Smooth muscle cell of the brain vasculature (primary cell): ENCODE results near the gene JAZF1.

Experiments
- DNase-seq: peaks from one replicate; pipeline ENCODE4 v3.0.0-alpha.2; 2012; ENCODE audit warnings: low read depth, low spot score

JAZF1 gene

GRCh38 chr7:28075674-28076358 lies 104.8 kb downstream of the JAZF1 start:
- DNase-seq: no peak

DNA sequence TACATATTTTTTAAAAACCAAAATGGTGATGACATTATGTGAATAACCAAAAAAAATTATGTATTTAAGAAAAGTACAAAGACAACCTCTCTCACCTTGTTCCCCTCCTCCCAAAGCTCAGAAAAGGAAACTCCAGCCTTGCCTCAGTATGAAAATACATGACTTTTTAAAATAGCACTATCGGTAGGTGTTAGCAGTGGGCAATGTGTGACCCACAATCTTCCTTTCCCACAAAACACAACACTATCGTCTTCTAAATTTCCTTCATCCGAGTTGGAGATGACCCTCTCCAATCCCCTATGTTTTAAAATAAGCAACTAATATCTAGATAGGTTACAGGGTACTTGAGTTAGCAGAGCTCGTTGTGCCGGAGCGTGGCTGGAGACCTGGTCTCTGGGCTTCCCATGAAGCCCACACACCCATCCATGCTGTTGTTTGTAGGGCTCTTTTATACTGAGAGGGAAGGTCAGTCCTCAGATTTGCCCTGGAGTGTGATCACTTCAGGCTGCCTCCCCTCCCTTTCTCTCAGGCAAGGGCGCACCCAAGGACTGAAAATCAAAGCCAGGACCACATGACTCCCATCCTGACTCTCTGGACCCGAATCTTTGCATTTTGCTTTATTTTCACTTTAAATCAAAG lies 107.6 kb downstream of the JAZF1 start:
- no peak for DNase-seq

DNA sequence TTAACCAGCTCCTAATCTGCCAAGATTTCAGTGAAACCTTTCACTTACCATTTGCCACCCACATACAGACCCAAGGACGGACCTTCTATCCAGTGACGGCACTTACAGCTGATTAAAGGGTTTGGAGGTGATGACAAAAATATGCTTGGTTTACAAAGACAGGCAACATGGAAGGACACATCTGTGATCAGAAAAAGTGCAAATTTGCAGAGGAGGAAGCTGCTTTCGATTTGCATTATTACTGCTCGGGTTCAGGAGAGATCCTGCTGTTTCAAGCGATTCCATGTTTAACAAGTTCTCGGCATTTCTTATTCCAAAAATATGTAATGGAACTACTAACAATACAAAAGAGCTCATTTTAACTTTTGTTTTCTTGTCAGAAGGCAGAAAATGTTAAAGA lies 109.0 kb downstream of the JAZF1 start:
- DNase-seq: no peak

- no peak for DNase-seq
Observed at GRCh38 chr7:28070297-28071055, 110.1 kb downstream of the JAZF1 start.

DNA sequence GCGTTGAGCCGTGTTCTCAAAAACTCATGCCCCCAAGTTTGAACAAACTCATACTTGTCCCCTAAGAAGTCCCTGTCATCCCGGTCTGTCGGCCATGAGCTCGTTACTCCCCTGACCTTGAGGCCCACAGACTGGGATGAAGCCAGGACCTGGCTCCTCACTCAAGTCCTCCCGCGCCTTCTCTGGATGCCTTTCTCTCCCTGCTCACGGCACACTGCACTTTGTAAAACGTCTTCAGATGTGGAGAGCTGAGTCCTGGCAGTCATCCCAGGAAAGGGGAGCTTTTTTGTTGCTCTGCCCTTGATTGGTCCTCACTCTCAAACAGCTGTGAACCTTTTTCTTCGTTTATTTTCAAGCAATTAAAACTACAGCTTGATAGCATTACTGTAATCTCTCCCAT lies 110.8 kb downstream of the JAZF1 start:
- DNase-seq: no peak

GRCh38 chr7:28069388-28069787 lies 111.2 kb downstream of the JAZF1 start:
- no peak for DNase-seq

DNA sequence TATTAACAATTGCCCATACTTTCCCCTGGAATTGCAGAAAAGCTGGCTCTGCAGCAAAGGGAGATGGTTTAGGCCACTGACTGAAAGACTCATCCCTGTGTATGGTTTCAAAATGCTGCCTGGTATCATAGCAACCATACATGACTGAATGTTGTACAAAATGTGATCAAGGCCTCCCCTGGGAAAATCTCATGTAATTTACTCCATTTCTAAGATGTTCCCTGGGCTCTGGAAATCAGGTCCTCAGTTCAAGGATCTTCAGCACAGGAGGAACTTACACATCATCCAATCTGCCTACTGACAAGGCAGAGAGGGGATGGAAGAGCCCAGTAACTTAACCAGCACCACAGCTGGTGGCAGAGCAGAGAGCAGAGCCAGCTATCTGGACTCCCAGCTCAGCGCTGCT lies 111.8 kb downstream of the JAZF1 start:
- no peak for DNase-seq

DNA sequence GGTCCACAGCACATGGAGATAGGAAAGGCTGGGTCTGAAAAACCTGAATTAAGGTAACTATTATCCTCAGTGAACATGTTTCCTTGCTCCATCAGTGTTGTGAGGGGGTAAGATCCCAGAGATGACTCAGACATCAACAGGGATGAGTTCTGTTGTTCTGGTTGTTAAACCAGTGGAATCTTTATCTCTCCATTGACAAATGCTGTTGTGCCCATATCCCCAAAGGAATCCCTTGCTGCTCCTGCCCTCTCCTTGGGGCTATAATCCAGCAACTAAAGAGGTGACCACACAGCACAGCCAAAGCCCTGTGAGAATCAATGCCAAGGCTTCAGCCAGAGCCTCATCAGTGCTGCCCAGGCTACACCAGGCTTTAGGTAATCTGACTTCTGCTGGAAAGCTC lies 113.4 kb downstream of the JAZF1 start:
- DNase-seq: no peak

GRCh38 chr7:28065721-28066285 lies 114.8 kb downstream of the JAZF1 start:
- DNase-seq: no peak

DNA sequence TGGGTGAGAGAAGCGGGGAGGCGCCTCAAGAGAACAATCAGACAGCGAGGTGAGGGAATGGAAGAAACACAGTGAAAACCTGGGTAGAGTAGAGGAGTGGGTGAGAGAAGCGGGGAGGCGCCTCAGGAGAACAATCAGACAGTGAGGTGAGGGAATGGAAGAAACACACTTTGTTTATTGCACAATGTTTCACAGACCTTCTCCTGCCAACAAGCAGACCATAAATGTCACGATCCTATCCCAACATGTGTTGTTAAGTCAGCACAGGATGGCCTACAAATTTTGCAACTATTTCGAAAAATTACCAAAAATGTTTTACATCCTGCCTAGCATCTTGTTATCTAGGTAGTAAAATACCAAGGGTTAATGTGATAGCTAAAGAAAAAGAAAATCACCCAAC lies 115.3 kb downstream of the JAZF1 start:
- DNase-seq: no peak

- no peak for DNase-seq
Observed at GRCh38 chr7:28064437-28064836, 116.2 kb downstream of the JAZF1 start.

GRCh38 chr7:28062197-28062991 lies 118.2 kb downstream of the JAZF1 start:
- no peak for DNase-seq

DNA sequence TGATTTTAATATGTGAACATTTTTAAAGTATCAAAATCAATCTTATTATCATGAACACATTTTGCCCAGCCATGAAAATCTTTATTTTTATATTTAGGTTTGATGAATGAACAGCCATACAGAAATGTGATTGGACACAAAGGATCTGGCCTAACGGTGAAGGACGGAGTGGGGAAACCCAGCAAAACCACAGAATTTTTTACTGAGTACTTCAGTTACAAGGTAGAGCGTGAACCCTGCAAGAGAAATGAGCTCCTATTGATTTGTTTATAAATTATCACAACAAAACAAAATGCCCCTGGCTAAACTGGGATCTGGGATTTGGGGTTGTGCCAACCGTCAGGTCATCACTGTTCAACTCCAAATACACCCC lies 118.8 kb downstream of the JAZF1 start:
- DNase-seq: no peak

GRCh38 chr7:28060371-28060950 lies 120.1 kb downstream of the JAZF1 start:
- DNase-seq: no peak

- no peak for DNase-seq
Observed at GRCh38 chr7:28055161-28055544, 125.4 kb downstream of the JAZF1 start.

DNA sequence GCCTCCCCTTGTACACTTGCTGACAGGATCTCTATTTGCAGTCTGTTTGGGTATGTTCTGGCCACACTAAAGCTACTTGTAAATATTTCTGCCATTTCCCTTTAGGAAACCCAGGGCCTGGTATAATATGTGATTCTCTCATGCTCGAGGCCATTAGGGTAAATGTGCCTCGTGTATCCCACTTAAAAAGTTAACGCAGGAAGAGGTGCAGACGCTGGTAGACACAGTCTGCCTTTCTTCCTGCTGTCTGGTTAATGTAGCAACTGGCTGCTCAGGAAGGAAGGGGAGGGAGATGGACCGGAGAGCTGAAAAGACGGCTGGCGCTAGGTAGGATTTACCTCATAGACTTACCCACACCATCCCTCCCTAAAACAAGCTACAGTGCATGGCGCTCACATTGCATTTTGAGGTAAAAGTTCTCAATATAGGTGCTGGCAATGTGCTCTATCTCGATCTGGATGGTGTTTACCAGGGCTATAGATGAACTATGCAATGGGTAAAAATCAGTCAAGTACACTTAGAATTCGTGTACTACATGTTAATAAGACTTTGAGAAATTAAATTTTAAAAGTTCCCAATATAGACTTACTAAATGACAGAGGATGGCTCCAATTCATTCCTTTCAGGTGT lies 125.9 kb downstream of the JAZF1 start:
- no peak for DNase-seq

DNA sequence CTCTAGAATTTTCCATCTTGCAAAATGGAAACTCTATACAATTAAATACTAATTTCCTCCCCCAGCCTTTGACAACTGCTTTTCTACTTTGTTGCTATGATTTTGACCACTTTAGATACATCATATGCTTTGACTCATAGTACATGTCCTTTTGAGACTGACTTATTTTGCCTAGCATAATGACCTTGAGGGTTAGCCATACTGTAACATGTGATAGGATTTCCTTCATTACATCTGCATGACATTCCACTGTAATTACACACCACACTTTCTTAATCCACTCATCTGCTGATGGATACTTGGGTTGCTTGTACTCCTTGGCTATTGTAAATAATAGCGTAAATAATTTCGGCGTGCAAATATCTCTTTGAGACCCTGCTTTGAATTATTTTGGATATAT lies 127.7 kb downstream of the JAZF1 start:
- DNase-seq: no peak

GRCh38 chr7:28048694-28049093 lies 131.9 kb downstream of the JAZF1 start:
- no peak for DNase-seq

GRCh38 chr7:28046035-28046434 lies 134.6 kb downstream of the JAZF1 start:
- no peak for DNase-seq

- no peak for DNase-seq
Observed at GRCh38 chr7:28045592-28045991, 135.0 kb downstream of the JAZF1 start.

DNA sequence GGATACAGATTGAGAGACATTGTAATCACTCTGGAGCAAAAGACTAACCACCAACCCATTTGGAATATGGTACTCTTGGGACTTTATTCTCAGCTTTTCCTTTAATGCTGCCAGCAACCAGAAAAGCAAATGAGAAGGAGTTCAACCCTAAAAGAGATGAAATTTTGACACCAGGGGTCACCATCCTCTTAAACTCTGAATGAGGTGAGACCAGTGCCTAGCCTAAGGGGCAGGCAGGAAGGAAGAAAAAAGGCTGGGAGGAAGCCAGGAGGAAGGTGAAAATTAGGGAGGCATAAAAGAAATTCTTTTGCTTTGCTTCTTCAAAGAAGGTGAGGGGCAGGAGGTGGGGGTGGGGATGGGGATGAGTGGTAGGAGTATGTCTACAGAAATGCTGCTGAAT lies 135.8 kb downstream of the JAZF1 start:
- DNase-seq: no peak
